Skin epidermis (tissue), 12 donors: Measurements from ENCODE around the gene TAP1.
"Not testable (repeated sequence)": the region's sequence is repeated elsewhere in the genome, so short reads cannot be mapped to it uniquely, and the experiment has no call there.

ENCODE experiments used
- H3K27ac ChIP-seq, 21 experiments: fragments of 200-600 bp; sonication (generic) in 11 of 21; one replicate each; pipeline ENCODE4 v1.5.0; 2020; ENCODE audit warnings: mild to moderate bottlenecking in 3 of 21, inconsistent platforms in 2 of 21, moderate library complexity in 2 of 21
- H3K4me3 ChIP-seq, 7 experiments: fragments of 200-600 bp; sonication (generic) in 2 of 7; one replicate each; pipeline ENCODE4 v1.5.0; 2020; ENCODE audit warnings: inconsistent platforms in 2 of 7, mild to moderate bottlenecking in 2 of 7, moderate library complexity in 1 of 7

The TAP1 gene

GRCh38 chr6:32818867-32819266, 34.6 kb downstream of the TAP1 start:
- peak overlapping the region in 1 of 21 experiments; percentile 31 for H3K27ac ChIP-seq
- H3K4me3 ChIP-seq, result no peak overlapping the region

GRCh38 chr6:32816746-32817204, 36.7 kb downstream of the TAP1 start, which contains the start of gene HLA-DOB:
HLA-DOB (minus strand) TSS chr6:32817002; CDS start chr6:32816951, 51 bp downstream.
- peak within 1 kb of the TSS in 4 of 7 experiments; percentile 0 to 14 (median 1) for H3K4me3 ChIP-seq
- H3K27ac ChIP-seq, result peak within 1 kb of the TSS in 18 of 21 experiments; percentile 30 to 74 (median 64)

GRCh38 chr6:32815996-32816395, 37.5 kb downstream of the TAP1 start:
- Histone ChIP-seq H3K27ac (peak overlapping the region in 18 of 21 experiments; percentile 30 to 74 (median 64)), H3K4me3 (peak overlapping the region in 1 of 7 experiments; percentile 14)

GRCh38 chr6:32815115-32815514, 38.4 kb downstream of the TAP1 start:
- peak overlapping the region in 4 of 21 experiments; percentile 65 to 71 (median 68) for H3K27ac ChIP-seq
- H3K4me3 ChIP-seq, result no peak overlapping the region

- Histone ChIP-seq H3K4me3 (no peak overlapping the region), H3K27ac (peak overlapping the region in 1 of 21 experiments; percentile 22)
Measured at GRCh38 chr6:32814145-32814544, 39.4 kb downstream of the TAP1 start.

- H3K4me3 ChIP-seq, result no peak overlapping the region
- no peak overlapping the region for H3K27ac ChIP-seq
Measured at GRCh38 chr6:32809171-32809570, 44.3 kb downstream of the TAP1 start.

GRCh38 chr6:32807020-32807580, 46.4 kb downstream of the TAP1 start:
- no peak overlapping the region for H3K27ac ChIP-seq
- no peak overlapping the region for H3K4me3 ChIP-seq

- not testable (repeated sequence) for H3K27ac ChIP-seq, H3K4me3 ChIP-seq
Measured at GRCh38 chr6:32805404-32805803, 48.1 kb downstream of the TAP1 start.

- Histone ChIP-seq H3K4me3 (no peak overlapping the region), H3K27ac (no peak overlapping the region)
Measured at GRCh38 chr6:32803416-32803815, 50.1 kb downstream of the TAP1 start.

- Histone ChIP-seq H3K27ac (no peak overlapping the region), H3K4me3 (no peak overlapping the region)
Measured at GRCh38 chr6:32799740-32800139, 53.8 kb downstream of the TAP1 start.

- H3K4me3 ChIP-seq, result no peak overlapping the region
- H3K27ac ChIP-seq, result no peak overlapping the region
Measured at GRCh38 chr6:32799168-32799567, 54.3 kb downstream of the TAP1 start.

- Histone ChIP-seq H3K4me3 (peak overlapping the region in 3 of 7 experiments; percentile 1 to 20 (median 6)), H3K27ac (peak overlapping the region in 3 of 21 experiments; percentile 33 to 38 (median 33))
Measured at GRCh38 chr6:32796848-32797776, 56.4 kb downstream of the TAP1 start.
